Measurements from ENCODE around the gene TBL1XR1. TPM values are rescaled to one million over a fixed set of nuclear protein-coding genes. Genes with fewer than 3 reads are reported as not detected.
"Not testable (repeated sequence)": the region's sequence is repeated elsewhere in the genome, so short reads cannot be mapped to it uniquely, and the experiment has no call there.

TBL1XR1 gene
- total RNA-seq, 1 experiment from 2014 or later, result 87.3 TPM

DNA sequence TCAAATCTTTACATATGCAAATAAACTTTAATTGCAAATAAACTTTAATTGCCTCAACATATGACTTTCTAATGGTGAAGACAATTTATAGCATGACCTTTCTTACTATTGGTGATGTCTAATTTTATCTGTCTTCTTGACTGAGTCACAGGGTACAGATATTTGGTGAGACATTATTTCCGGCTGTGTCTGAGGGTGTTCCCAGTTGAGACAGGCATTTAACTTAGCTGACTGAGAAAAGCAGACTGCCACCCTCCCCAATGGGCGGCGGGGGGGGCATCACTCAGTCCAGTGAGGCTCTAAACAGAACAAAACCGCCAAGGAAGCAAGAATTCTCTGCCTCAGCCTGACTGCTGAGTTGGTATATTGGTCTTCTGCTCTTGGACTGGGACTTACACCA lies 160.0 kb downstream of the TBL1XR1 start:
- in situ Hi-C loops (cut with HindIII; ENCODE audit: low pct_unique_long_range_greater_than_20kb, low sequenced_read_pairs), result no loop called here
- no peak for DNase-seq (ENCODE audit: low read depth, low spot score)

- no peak for DNase-seq (ENCODE audit: low read depth, low spot score)
- in situ Hi-C loops (cut with HindIII; ENCODE audit: low pct_unique_long_range_greater_than_20kb, low sequenced_read_pairs), result no loop called here
Measured at GRCh38 chr3:177035676-177036075, 161.6 kb downstream of the TBL1XR1 start.

GRCh38 chr3:177034832-177035475 lies 162.3 kb downstream of the TBL1XR1 start:
- no peak for DNase-seq (ENCODE audit: low read depth, low spot score)
- in situ Hi-C loops (cut with HindIII; ENCODE audit: low pct_unique_long_range_greater_than_20kb, low sequenced_read_pairs), result no loop called here

GRCh38 chr3:177026505-177027277 lies 170.6 kb downstream of the TBL1XR1 start:
- DNase-seq (ENCODE audit: low read depth, low spot score), result no peak
- in situ Hi-C loops (cut with HindIII; ENCODE audit: low pct_unique_long_range_greater_than_20kb, low sequenced_read_pairs), result no loop called here

GRCh38 chr3:177015881-177016280 lies 181.4 kb downstream of the TBL1XR1 start:
- no peak for DNase-seq (ENCODE audit: low read depth, low spot score)
- in situ Hi-C loops (cut with HindIII; ENCODE audit: low pct_unique_long_range_greater_than_20kb, low sequenced_read_pairs), result no loop called here

DNA sequence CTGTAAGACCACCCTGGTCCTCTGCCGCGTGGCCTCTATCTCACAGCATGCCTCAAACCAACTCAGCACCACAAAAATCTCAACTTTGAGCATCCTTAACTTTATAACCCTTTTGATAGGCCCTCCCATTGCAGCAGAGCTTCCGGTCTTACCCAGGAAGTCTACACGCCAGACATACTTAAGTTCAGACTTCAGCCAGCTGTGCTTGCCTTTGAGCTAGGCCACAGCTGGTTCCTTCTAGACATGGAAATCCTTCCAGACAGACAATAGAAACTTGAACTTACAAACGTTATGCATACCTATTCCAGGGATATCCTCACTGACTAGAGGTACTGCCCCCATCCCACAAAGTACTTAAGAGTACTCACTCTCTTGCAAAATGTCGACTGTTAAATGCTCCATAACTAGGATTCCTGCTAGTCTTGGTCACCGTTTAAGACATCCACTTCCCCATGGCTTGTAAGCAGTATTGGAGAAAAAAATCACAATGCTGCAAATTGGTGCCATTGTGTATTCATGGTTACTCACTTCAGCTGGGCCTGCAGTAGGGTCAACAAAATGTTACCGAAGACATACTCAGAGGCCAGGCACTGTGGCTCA lies 183.5 kb downstream of the TBL1XR1 start:
- DNase-seq (ENCODE audit: low read depth, low spot score), result no peak
- in situ Hi-C loops (cut with HindIII; ENCODE audit: low pct_unique_long_range_greater_than_20kb, low sequenced_read_pairs), result no loop called here

- in situ Hi-C loops (cut with HindIII; ENCODE audit: low pct_unique_long_range_greater_than_20kb, low sequenced_read_pairs), result no loop called here
- no peak for DNase-seq (ENCODE audit: low read depth, low spot score)
Measured at GRCh38 chr3:177005718-177006405, 191.4 kb downstream of the TBL1XR1 start.

- DNase-seq (ENCODE audit: low read depth, low spot score); in situ Hi-C loops (cut with HindIII; ENCODE audit: low pct_unique_long_range_greater_than_20kb, low sequenced_read_pairs): not testable (repeated sequence)
Measured at GRCh38 chr3:177000159-177000558, 197.1 kb downstream of the TBL1XR1 start.

GRCh38 chr3:176995946-176996345 lies 201.3 kb downstream of the TBL1XR1 start:
- DNase-seq (ENCODE audit: low read depth, low spot score), result no peak
- in situ Hi-C loops (cut with HindIII; ENCODE audit: low pct_unique_long_range_greater_than_20kb, low sequenced_read_pairs), result no loop called here

DNA sequence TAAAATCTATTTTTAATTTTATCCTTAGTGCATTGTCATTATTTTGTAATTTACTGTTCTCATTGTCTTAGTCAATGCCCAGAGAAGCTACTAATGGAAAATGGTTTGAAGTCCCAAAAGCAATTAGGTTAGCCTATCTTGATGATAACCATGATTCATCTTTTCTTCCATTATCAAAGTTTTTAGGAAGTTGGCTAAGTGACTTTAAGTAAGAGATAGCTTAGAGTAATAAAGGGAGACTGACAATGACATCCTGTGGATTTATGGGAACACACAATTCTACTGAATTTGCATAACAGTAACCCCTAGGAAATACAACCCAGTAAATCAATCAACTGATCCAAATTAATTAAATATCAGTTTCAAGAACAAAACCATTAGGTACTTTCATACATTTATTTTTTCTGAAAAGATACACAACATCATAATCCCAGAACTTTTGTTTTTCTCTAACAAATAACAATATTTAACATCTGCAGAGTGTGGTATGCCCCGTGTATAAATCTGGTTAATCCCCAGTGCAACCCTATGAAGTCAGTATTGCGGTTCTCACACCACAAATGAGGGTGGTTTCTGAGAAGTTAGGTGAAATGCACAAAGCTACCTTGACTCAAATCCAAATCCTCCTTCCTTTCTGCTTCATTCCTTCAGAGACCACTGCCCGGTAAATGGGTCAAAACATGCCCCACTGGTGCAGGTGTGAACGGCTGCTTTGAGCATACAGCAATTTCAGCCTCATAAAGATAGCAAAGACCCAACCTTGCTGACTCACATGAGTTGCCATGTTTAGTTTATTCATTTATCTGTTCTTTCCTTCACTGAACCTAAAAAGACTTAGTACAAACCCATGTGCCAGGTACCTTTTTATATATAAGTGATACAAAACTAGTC lies 202.1 kb downstream of the TBL1XR1 start:
- in situ Hi-C loops (cut with HindIII; ENCODE audit: low pct_unique_long_range_greater_than_20kb, low sequenced_read_pairs), result no loop called here
- DNase-seq (ENCODE audit: low read depth, low spot score), result no peak

GRCh38 chr3:176994393-176994792 lies 202.9 kb downstream of the TBL1XR1 start:
- no peak for DNase-seq (ENCODE audit: low read depth, low spot score)
- in situ Hi-C loops (cut with HindIII; ENCODE audit: low pct_unique_long_range_greater_than_20kb, low sequenced_read_pairs), result no loop called here

- in situ Hi-C loops (cut with HindIII; ENCODE audit: low pct_unique_long_range_greater_than_20kb, low sequenced_read_pairs), result no loop called here
- DNase-seq (ENCODE audit: low read depth, low spot score), result no peak
Measured at GRCh38 chr3:176992978-176993377, 204.3 kb downstream of the TBL1XR1 start.

DNA sequence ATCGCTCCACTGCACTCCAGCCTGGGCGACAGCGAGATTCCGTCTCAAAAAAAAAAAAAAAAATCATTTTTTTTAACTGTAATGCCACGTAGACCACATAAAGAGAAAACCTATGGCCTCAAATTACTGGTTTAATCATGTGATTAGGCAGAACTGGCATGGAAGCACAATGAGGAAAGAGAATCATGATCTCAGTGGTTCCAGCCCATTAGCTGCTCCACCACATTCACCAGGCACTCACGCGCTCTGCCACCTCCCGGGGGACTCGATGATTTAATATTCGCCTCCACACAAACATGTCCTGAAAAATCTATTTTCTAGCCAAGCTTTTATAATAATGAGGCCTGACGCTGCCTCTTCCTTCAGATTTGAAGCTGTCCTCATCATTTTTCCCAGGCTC lies 204.7 kb downstream of the TBL1XR1 start:
- no peak for DNase-seq (ENCODE audit: low read depth, low spot score)
- in situ Hi-C loops (cut with HindIII; ENCODE audit: low pct_unique_long_range_greater_than_20kb, low sequenced_read_pairs), result no loop called here

DNA sequence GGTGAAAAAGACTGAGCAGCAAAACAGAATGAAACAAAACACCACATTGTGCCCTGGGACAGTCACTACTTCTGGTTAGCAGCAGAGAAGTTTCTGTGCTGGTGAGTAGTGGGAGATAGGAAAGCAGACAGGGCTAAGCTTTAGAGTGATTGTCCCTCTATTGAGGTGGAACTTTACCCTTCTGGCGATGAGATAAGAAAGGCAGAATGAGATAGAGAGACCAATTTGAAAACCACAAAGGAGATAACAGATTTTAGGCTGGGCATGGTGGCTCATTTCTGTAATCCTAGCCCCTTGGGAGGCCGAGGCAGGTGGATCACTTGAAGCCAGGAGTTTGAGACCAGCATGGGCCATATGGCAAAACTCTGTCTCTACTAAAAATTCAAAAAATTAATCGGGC lies 208.5 kb downstream of the TBL1XR1 start:
- DNase-seq (ENCODE audit: low read depth, low spot score), result no peak
- in situ Hi-C loops (cut with HindIII; ENCODE audit: low pct_unique_long_range_greater_than_20kb, low sequenced_read_pairs), result no loop called here

DNA sequence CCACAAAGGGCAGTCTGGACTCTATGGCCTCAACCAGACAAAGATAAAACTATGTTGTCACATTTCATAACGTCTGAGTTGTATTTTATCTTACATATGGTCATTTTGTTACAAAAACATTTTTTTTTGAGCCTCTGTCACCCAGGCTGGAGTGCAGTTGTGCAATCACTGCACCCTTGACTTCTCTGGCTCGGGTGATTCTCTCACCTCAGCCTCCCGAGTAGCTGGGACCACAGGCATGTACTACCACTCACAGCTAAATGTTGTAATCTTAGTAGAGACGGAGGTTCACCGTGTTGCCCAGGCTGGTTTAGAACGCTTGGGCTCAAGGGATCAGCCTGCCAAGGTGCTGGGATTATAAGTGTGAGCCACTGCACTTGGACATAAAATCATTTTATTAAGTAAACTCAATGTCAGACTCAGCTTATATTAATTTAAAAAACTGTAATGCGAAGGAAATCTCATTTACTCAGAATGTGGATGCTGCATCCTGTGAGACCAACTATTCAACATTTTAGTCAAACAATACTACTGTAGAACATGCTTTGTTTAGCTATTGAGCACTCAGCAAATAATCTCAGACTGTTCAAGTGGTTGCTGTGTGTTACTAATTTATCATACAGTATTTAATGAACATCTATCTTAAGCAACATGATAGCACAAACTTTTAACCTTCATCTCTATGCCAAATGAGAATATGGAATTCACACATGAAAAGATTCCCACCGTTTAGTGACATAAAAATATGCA lies 209.2 kb downstream of the TBL1XR1 start:
- DNase-seq (ENCODE audit: low read depth, low spot score), result no peak
- in situ Hi-C loops (cut with HindIII; ENCODE audit: low pct_unique_long_range_greater_than_20kb, low sequenced_read_pairs), result no loop called here

GRCh38 chr3:176978441-176978840 lies 218.8 kb downstream of the TBL1XR1 start:
- no peak for DNase-seq (ENCODE audit: low read depth, low spot score)
- in situ Hi-C loops (cut with HindIII; ENCODE audit: low pct_unique_long_range_greater_than_20kb, low sequenced_read_pairs), result no loop called here

DNA sequence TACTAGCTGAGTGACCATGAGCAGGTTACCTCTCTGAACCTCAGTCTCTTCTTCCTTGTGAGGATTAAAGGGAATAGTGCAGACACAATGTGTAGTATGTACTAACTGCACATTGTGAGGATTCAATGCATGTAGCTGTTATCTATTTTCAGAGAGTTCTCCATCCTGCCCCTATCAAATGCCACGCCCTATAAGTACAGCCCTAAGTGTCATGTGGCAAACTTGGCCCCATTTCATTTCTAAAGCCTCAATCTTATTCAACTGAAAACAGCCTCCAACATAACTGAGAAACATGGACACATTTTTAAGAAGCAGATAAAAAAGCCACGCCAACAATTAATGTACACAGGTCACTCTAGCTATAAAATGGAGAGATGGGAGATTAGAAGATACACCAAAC lies 220.0 kb downstream of the TBL1XR1 start:
- in situ Hi-C loops (cut with HindIII; ENCODE audit: low pct_unique_long_range_greater_than_20kb, low sequenced_read_pairs), result no loop called here
- no peak for DNase-seq (ENCODE audit: low read depth, low spot score)
